GM15510 (cell line): ENCODE results near the gene CTXN3.

ENCODE experiments used
- POLR2A ChIP-seq: IDR thresholded peaks from 3 replicates; pipeline ENCODE4 v1.6.1; 2011; ENCODE audit warnings: borderline replicate concordance; ENCODE audit not compliant: insufficient read length; ENCODE audit errors: extremely low read depth

Gene CTXN3

DNA sequence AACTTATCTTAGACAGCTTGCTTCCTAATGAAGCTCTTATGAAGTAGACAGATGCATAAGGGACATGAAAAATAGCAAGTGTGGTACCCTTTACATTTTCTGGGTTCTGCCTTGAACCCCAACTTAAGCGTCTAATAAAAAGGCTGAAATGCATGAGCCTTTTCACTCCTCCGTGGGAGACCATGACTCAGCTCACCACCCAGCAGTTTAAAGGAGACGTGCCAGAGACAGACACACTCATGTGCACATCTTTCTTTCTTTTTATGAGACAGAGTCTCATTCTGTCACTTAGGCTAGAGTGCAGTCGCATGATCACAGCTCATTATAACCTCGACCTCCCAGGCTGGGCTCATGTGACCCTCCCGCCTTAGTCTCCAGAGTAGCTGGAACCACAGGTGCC, 22.3 kb downstream of the CTXN3 start:
- TF ChIP-seq POLR2A: no peak

DNA sequence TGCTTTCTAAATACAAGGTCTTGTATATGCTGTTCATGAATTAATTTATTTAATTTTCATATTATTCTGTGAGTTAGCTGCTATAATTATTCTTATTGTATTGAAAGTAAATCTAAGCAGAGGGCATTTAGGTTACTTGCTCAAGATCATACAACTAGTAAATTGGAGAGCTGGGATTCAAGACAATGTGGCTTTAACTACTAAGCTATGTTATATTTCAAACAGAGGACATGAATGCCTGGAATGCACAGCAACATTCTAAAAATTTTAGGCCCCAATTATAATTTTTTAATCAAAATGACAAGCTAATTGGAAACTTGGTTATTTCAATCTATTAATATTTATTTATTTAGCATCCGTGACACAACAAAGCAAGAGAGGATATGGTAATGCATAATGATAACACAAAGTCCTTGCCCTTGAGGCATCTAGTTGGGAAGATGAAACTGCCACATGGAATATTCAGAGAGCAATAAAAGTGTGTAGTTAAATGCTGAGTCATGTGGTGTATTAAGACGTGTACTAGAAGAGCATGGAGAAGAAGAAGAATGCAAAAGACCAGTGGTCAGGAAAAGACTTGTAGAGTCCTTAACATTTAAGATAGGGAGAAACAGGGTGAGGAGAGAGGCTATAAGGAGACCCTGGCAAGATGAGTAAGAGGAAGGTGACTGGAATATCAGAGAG, 24.4 kb downstream of the CTXN3 start:
- TF ChIP-seq POLR2A: no peak

DNA sequence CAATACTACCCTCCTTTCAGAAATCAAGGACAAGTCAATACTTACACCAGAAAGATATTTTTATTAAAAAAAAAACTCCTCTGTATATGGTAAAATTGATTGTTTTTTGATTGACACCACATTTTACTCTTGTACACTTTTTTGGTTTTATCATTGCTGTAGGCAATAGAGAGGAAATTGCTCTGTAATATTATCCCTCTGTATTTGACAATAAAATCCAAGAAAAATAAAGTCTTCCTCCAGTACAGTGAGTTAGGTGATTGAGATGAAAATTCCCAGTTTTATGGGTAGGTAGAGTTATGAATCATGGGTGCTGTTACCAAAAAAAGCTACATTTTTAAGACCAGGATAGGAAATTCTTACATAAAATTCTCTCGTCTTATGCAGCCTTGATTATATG, 31.7 kb downstream of the CTXN3 start:
- TF ChIP-seq POLR2A: no peak

DNA sequence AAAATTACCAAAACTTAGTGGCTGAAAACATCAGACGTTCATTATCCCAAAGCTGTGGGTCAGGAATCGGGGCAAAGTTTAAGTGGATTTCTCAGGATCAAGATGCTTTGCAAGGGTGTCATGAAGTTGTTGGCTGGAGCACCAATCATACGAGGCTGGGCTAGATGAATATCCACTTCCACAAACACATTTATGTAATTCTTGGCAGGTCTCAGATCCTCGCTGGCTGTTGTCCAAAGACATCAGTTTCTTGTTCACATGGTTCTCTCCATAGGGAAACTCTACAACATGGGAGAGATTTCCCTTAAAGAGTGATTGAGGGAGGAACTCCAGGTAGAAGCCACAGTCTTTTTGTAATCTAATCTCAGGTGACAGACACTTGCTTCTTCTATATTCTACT, 34.1 kb downstream of the CTXN3 start:
- no peak for TF ChIP-seq POLR2A

DNA sequence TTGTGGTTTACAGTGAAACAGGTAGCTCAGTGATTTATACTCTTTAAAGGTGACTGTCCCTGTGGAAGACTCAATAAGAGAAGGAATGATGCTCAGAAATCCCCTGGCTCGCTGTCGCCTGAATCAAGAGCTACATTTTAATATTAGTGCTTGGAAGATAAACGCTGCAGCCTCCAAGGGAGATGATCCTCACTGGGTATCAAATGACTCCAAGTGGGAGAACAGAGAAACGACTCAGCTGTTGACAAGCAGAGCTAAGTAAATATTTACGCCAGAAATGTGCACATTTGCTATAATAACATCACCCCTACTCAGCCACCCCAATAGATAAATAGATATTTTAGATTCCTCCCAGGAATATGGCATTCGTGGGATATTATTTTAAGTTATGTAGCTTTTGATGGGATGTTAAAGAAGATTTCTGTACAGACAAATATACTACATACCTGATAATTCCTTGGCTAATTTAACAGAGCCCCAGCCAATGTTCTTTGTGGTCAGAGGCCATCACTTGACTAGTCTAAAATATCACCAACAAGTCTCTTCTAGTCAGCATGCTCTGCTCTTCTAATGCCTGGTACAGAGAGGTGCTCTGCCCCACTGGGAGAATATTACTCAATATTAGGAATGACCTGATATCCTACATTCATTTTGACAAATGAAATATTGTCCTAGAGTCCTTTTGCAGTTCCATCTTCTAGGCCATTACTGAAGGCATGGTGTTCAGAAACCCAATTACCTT, 36.0 kb downstream of the CTXN3 start:
- no peak for TF ChIP-seq POLR2A

DNA sequence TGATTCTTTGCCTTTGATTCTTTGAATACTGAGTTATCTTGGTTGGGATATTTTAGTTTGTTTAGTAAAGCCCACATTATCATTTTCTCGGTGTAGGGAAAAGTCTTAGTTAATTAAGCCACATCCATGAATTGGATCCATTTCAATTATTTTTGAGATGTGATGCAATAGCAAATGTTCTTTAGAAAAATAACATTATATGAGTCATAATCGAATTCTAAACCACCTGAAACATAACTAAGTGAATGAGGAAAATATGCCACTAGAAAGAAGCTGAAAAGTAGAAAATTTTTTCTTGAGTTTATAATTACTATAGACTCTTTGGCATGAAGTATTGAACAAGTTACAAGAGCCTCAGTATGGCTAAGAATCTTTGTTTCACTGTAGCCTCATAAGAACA, 36.8 kb downstream of the CTXN3 start:
- TF ChIP-seq POLR2A: no peak

DNA sequence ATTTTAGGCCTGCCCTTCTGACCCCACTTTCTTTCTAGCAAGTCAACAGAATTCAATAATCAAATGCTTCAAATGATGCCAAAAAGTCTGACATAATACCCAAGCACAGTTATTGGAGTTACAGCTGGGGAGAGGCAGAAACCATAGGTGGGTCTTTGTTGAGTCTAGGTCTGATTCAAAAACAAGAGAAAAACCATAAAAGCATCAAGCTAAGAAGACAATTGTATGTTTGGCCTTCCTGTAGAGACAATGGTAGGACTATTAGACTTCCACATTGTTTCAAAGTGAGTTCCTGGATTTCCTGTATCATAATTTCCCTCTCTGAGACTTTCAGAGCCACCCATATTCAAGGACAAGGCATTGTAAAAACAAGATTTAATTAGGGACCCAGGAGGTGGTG, 37.5 kb downstream of the CTXN3 start:
- no peak for TF ChIP-seq POLR2A

DNA sequence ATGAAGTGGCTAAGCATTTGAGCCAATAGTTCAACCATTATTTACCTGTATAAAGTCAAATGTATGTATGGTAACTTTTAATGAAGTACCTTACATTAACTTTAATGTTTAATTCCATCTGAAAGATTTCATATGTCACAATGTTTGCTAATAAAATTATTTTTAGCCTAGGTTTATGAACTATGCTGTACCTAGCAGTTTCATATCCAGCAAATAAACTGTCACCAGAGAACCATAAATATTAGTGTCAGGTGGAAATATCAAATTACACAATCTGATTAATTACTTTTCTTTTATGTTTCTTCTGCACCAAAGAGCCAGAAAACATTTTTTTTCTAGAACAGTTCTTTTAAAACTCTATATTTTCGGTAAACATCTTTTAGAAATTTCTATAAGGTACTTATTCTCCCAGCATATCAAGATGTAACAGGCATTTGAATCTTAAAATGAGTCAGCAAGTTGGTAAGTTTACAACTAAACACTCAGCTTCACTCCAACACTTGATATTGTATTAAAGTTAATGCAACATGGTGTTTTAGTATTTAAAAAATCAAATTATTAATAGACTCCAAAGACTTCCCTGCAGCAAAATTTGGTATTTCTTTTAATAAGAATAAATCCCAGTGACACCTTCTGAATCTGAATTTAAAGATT, 45.8 kb downstream of the CTXN3 start:
- TF ChIP-seq POLR2A: no peak

DNA sequence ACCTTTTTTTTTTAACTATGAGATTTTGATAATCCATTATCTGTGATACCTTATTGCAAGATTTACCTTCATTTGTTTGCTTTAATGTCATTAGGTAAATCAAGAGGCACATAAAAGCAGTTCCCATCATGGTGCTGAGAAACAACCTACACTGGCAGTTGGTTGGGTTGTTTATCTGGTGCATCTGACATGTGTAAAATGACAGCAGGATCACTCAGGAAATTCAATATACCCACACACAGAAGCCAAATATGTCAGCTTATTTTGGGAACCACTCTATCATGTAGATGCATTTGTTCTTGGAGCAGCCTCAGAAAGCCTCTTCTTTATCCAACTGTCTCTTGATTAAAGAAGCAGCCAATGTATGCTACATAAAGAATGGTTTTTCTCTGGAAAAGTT, 46.5 kb downstream of the CTXN3 start:
- TF ChIP-seq POLR2A: no peak

DNA sequence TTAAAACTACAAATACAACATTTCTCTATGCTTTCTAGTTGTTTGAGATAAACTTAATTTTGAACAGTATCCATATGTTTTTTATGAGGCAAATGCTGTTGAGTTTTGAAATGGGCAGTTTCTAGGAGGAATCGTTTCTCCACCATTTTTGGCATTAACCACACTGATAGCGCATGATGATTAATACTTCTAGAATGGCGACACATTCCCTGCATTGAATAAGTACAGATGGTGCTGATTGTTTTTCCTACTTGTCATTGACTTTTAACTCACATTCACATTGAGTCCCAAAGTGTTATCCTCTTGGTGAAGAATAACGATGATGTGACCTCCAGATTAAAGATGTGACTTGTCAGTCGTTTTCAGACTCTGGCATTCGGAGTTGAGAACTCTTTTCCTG, 47.8 kb downstream of the CTXN3 start:
- TF ChIP-seq POLR2A: no peak

DNA sequence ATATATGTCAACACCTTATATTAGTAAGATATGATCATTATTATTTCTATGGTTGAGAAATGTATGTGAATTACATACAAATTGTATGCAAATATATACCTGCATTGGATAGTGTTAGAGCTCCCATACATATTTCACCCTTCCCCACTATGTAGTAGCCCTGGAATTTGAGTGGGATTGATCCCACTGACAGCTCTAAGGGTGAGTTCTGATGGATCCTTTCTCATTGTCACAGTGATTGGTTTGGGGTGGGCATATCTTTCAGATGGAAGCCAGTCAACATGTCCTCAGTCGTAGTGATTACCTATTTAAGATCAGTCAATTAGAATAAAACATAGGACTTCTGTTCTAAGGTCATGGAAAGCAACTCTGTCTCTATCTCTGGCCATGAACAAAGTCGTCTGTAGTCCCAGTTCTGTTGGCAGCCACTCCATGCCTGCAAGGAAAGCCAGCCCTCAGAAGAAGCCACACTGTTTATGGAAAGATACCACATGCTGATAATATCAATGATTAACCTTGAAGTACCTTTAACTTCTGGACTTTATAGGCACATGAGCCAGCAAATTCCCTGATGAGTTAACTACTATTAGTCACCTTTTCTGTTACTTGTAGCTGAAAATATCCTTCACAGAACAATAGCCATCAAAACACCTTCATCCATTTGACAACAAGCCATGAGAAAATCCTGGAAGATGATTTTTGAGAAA, 49.2 kb downstream of the CTXN3 start:
- no peak for TF ChIP-seq POLR2A

DNA sequence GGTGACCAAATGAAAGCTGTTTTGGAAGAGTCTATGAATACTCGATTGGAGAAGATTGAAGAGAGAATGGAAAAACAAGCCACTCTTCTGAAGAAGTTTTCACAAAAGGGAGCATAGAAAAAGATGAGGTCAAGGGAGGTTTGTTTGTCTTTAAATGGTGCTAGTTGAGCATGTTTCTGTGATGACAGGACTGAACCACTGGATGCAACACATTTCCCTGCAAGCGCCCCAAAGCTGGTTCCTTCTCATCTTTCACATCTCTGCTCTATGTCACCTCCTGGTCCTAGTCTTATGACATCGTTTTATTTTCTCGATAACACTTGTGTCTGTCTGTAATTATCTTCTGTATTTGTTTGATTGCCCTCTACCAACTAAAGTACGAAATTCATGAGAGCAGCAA, 50.5 kb downstream of the CTXN3 start:
- TF ChIP-seq POLR2A: no peak

DNA sequence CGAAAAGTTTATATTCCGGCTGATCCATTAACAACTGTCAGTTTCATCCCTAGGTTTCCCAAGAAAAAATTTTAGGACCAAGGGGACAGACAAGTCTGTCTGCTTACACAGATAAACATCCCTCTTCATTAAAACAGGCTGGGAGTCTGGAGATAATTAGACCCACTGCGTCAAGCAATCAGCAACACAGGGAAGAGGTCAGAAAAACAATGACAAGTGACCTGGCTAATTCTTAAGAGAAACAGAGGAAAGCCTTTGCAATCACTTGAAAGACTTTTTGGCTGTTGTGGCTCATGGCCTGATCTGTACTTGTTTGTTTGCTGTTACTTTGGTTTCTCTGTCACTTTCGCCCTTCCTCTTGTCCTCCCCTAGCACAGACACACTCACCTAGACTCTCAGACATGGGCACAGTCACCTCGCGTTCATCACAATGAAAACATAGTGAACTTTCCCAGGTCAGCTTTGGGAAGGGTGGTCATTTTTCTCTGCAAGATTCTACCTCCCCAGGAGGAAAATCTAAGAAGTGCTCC, 51.4 kb downstream of the CTXN3 start:
- no peak for TF ChIP-seq POLR2A

DNA sequence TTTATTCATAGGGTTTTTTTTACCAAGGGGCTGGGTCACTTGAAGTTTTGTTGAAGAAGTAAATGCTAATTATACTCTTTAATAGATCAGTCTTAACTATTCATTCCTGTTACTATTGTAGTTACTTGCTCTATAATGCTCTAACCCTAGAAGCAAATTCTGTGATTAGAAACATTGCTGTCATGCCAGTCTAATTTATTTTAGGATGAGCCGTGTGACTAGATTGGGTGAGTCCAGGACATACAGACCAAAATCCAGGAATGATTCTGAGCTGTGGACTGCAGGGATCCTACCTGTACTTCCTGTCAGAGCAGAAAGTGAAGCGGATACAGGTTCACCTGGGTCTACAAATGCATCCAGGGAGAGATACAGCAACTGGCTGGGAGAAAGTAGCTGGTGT, 53.6 kb downstream of the CTXN3 start:
- no peak for TF ChIP-seq POLR2A
